Measurements from ENCODE around the gene SRPX2.

SRPX2 gene, protein sequence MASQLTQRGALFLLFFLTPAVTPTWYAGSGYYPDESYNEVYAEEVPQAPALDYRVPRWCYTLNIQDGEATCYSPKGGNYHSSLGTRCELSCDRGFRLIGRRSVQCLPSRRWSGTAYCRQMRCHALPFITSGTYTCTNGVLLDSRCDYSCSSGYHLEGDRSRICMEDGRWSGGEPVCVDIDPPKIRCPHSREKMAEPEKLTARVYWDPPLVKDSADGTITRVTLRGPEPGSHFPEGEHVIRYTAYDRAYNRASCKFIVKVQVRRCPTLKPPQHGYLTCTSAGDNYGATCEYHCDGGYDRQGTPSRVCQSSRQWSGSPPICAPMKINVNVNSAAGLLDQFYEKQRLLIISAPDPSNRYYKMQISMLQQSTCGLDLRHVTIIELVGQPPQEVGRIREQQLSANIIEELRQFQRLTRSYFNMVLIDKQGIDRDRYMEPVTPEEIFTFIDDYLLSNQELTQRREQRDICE
- 0.07 to 0.64 (median 0.23) reads per million in 18 experiments for total RNA-seq

DNA sequence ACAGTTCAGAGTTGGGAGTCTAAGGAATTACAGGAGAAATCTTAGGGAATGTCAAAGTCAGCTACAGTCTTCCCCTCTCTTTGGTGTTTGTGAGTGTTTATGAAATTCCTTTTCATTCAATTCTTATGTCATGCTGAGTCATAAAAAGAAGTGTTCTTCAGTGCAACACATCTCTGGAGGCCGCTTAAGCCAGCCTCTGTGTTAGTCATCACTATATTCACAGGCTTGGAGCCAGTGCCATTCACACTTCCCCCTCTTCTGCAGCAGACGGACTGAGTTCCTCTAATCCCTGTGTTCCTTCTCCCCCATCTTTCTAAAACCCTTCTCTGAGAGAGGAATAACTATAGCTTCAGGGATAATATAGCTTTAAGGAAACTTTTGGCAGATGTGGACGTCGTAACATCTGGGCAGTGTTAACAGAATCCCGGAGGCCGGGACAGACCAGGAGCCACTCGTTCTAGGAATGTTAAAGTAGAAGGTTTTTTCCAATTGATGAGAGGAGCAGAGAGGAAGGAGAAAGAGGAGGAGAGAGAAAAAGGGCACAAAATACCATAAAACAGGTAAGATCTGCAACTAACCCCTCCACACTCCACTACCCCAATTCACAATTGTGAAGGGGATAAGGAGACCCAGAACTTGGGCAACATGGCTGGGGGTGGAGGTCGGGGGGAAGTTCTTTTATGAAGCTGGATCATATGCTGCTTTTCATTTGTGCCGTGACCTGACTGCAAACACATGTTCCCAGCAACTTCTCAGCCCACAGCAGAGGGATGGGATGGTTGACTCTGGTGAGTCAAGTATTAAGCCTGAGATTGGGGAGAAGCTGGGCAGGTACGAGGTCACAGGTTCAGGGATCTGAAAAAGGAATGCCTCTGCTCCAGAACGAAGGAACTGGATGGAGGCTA lies at the start of gene SRPX2:
Gene SRPX2, plus strand, starts transcription at position 244 of the 905 bp plus-strand sequence. CDS start 2,124 bp downstream, outside the sequence.
- DNase-seq, result peak; percentile 71 to 80

DNA sequence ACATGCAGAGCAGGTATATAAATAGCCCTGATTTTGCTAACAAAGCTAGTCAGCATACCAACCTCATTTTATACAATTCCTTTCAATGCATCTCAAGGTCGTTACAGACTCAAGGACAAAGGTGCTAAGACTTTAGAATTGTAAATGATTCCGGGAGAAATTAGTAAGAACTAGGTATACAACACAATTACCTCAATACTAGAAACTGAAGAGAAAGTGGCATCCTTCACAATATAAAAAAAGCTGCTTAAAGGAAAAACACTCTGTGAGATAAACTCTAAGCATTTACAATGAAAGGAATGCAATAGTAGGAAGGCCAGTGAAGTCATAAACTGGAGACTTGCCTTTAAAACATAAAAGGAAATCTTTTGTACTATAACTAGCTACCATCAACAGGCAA lies 47.4 kb upstream of the SRPX2 start:
- no peak for DNase-seq

GRCh38 chrX:100599456-100599855 lies 44.5 kb upstream of the SRPX2 start:
- DNase-seq, result no peak

GRCh38 chrX:100600340-100600739 lies 43.7 kb upstream of the SRPX2 start:
- no peak for DNase-seq

GRCh38 chrX:100600758-100601157 lies 43.2 kb upstream of the SRPX2 start:
- no peak for DNase-seq

- DNase-seq, result peak; percentile 10 to 40
These were observed 37.2 kb upstream of the SRPX2 start for GRCh38 chrX:100606753-100607152.

DNA sequence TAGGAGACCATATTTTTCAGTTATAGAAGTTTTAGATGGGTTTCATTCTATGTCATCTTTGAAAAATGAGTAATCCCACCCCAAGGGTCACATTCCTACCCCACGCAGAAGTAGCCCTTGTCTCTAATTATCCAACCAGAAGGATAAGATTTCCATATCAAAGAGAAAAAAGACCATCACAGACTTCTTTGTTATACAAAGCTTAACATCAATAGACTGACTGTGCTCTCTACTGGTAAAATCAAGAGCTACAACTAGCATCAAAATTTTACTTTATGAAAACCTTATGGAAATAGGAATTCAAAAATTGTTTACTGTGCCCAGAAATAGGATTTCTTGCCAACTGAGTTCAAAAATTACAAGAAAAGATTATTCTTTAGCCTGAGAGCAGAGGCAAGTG lies 34.4 kb upstream of the SRPX2 start:
- no peak for DNase-seq

GRCh38 chrX:100611951-100612350 lies 32.0 kb upstream of the SRPX2 start:
- no peak for DNase-seq

DNA sequence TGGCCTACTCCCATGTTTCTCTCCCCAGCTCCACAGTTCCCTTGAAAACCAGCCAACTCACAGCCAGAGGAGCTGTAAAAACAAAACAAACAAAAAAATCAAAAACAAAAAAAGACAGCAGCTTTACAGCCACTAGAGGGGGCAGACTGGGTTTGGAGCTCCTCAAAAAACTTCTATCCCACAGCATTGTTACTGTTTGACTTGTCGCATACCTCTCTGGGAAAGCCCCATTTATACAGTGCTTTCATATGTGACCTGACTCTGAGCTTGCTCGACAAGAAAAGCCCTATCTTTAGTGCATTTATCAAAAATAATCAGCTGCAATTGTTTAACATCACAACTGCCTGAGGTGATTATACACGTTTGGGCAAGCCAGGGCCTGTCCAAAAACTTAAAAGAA lies 29.0 kb upstream of the SRPX2 start:
- DNase-seq, result peak; percentile 7 to 22

DNA sequence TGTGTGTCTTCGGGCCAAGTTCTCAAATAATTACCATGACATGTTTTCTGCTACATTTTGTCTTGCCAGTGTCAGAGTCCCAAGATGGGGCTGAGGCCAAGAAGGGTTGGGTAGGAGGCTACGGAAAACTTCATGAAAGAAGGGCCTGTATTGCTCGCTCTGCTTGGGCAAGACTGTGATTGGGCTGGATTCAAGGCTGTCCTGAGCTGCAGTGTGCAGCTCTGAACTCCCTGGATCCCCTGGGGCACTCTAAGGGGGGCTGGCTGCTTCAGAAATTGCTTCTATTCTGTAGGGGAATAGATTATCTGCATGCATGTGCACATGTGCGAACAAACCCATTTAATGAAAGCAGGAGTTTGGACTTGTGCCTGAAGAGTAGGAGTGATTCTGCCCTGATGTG lies 21.0 kb upstream of the SRPX2 start:
- DNase-seq, result no peak

DNA sequence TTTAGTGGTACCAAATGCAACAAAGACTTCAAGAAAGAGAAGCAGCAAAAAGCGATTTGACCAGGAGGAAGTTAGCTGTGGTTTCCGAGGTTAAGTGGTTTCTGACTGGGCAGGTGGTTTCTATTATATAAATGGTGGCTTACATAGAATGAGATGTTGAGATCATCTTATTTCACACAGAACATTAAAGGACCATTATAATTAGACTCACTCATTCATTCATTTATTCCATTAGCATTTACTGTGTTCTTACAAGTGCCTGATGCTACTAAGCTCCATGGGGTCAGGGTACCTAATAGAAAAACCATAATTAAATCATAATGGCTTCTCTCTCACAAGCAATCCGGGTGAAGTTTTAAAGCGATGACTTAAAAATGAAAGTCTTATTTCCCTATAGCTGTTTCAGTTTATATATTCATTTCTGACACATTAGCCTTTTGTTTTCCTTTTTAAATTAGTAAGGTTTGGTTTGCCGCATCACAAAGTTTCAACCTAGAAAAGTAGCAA lies 18.0 kb upstream of the SRPX2 start:
- DNase-seq, result peak in 1 of 2 donors; percentile 16

- no peak for DNase-seq
These were observed 9.0 kb upstream of the SRPX2 start for GRCh38 chrX:100635040-100635439.

DNA sequence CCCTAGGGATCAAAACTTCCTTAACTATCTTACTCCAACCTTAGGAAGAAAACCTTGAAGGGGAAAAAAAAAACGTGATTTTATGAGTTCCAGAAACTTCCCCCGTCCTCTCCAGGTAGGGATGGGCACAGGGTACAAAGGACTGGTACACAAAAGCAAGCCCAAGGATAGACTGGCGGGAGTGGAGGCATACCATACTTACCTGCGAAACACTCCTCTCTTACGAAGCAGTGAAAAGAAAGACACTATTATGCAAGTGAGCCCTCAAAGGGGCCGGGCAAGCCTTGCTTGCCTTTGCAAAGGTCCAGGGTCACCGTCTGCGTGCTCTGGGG lies 8.0 kb upstream of the SRPX2 start:
- DNase-seq, result no peak

- DNase-seq, result peak; percentile 53 to 54
These were observed 7.5 kb upstream of the SRPX2 start, which contains the start of gene TSPAN6 for GRCh38 chrX:100636321-100636991. TSPAN6 (minus strand) TSS chrX:100636806; CDS start chrX:100636694, 112 bp downstream.

DNA sequence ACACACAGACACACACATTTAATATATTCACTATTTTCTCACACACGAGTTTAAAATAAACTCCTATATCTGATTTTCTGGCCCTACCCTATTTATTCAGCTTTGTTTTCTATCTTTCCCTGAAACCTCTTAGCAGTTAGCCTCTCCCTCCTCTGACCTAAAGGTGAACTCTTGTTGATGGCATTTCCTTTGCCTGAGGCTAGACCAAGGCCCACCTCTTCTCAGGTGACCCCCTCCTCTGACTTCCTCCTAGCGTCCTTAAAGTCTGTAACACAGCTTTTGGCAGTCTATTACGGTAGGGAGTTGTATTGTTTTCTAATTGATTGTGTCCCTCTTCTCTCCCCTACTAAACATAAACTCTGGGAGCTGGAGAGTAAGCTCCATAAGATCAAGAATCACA lies 1.7 kb upstream of the SRPX2 start:
- DNase-seq, result no peak

- no peak for DNase-seq
These were observed 787 bp upstream of the SRPX2 start for GRCh38 chrX:100643212-100643611.

- no peak for DNase-seq
These were observed 1.1 kb downstream of the SRPX2 start for GRCh38 chrX:100645106-100645505.

GRCh38 chrX:100647095-100647494 lies 3.1 kb downstream of the SRPX2 start:
- no peak for DNase-seq

DNA sequence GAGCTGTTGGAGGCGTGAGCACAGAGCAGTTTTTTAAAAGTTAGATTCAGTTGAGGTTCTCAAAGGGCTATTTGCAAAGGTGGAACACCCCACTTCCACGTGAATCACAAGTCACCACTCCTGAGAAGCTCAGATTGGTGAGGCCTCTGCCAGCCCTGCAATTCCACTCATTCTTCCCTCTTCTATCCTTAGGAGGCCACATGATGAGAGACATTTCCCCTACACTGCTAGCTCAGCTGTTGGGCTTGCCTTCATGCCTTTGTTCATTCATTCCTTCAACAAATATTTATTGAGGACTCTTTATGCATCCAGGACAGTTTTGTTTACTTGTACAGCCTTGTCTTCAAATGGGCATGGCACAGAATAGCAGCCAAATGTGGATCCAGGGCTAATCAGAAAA lies 3.7 kb downstream of the SRPX2 start:
- no peak for DNase-seq

DNA sequence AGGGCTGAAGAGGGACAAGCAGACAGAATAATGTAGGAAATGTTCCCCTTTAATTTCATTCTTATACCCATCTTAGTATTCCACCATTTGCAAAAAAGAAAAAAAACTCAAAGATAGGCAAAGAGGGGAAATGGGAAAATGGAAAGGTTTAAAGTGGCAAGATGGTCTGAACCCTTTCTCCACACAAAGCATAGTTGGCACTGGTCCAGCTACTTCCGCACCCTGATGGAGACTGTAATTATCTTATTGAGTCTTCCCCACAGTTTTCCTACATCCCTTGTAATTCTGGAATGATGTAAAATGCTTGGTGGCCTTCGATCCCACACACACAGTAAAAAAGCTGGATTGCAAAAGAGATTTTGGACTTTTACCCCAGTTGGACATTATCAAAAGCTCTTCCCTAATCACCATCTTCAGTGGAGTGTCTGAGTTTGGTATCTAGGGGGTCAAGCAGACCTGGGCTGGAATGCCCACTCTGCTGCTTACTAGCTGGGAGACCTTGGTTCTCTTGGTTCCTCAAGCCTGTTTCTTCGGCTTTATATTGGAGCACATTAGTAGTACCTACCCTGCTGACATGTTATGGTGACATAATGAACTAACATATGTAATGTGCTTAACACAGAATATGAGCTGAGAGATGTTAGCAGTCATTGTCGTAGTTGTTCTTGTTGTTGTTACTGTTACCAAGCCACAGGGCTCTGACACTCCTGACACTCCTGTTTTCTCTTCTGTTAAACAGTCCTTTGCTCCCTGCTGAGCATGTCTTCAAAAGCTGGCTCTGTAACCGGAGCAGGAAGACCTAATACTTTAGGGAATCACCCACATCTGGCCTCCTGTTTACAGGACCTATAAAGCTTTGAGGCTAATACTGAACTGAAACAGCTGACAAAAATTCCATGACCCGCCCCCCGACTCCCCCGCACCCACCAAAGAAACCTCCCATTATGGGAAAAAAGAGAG lies 4.7 kb downstream of the SRPX2 start:
- no peak for DNase-seq
